Common myeloid progenitor, CD34-positive (primary cell): ENCODE results near the gene ZFYVE26. TPM values are rescaled to one million over a fixed set of nuclear protein-coding genes. Genes with fewer than 3 reads are reported as not detected.

Source experiments
- CTCF ChIA-PET: fragments of 350-600 bp; sonication (Branson Sonifier 250); formaldehyde crosslinking; loops from one replicate; lab custom pipeline; 2021; ENCODE audit warnings: antibody characterized with exemption; lab: Charles Lee
- POLR2A ChIA-PET: fragments of 350-600 bp; sonication (Branson Sonifier 250); formaldehyde crosslinking; loops from one replicate; lab custom pipeline; 2021; ENCODE audit warnings: antibody characterized with exemption; lab: Charles Lee
- DNase-seq, 3 donors: peaks; one replicate each; pipeline versions ENCODE4 v3.0.0 to v3.0.0-alpha.2; 2013
- H3K27ac ChIP-seq, 2 experiments: 1 replicate in 1 of 2; 2 replicates in 1 of 2; pipeline ENCODE4 v1.7.0; 2013; ENCODE audit warnings: inconsistent platforms in 2 of 2, low read length in 2 of 2, mild to moderate bottlenecking in 2 of 2, low read depth in 1 of 2, moderate library complexity in 1 of 2; ENCODE audit not compliant: severe bottlenecking in 2 of 2, insufficient read depth in 1 of 2, poor library complexity in 1 of 2
- H3K27me3 ChIP-seq, 5 experiments: replicated peaks in 2 of 5; 1 replicate in 3 of 5; 2 replicates in 2 of 5; pipeline versions ENCODE4 v1.6.1 to v1.7.0; 2013; ENCODE audit warnings: low read length in 4 of 5, mild to moderate bottlenecking in 2 of 5, moderate library complexity in 2 of 5, inconsistent platforms in 1 of 5; ENCODE audit not compliant: insufficient read depth in 5 of 5, control insufficient read depth in 4 of 5
- H3K36me3 ChIP-seq, 4 experiments: 1 replicate in 2 of 4; 2 replicates in 2 of 4; pipeline versions ENCODE4 v1.6.1 to v1.7.0; 2013; ENCODE audit warnings: low read length in 3 of 4, control low read depth in 1 of 4, mild to moderate bottlenecking in 1 of 4; ENCODE audit not compliant: control insufficient read depth in 4 of 4, insufficient read depth in 4 of 4
- H3K4me1 ChIP-seq, 4 experiments: 1 replicate in 3 of 4; 2 replicates in 1 of 4; pipeline versions ENCODE4 v1.6.1 to v1.7.1; 2013; ENCODE audit warnings: low read length in 3 of 4, mild to moderate bottlenecking in 3 of 4, control low read depth in 1 of 4, inconsistent platforms in 1 of 4, moderate library complexity in 1 of 4; ENCODE audit not compliant: control insufficient read depth in 4 of 4, insufficient read depth in 4 of 4; ENCODE audit errors: control extremely low read depth in 1 of 4
- H3K4me3 ChIP-seq, 7 experiments: 1 replicate in 4 of 7; 2 replicates in 3 of 7; pipeline versions ENCODE4 v1.5.1 to v1.7.0; 2013; ENCODE audit warnings: mild to moderate bottlenecking in 7 of 7, low read length in 6 of 7, moderate library complexity in 6 of 7, inconsistent platforms in 2 of 7, low read depth in 2 of 7, control low read depth in 1 of 7; ENCODE audit not compliant: insufficient read depth in 4 of 7, control insufficient read depth in 1 of 7; ENCODE audit errors: extremely low read depth in 1 of 7
- H3K9me3 ChIP-seq, 5 experiments: 1 replicate in 4 of 5; 2 replicates in 1 of 5; pipeline versions ENCODE4 v1.6.1 to v1.7.1; 2013; ENCODE audit warnings: low read length in 4 of 5, mild to moderate bottlenecking in 2 of 5, inconsistent platforms in 1 of 5, low read depth in 1 of 5, moderate library complexity in 1 of 5; ENCODE audit not compliant: control insufficient read depth in 4 of 5, insufficient read depth in 2 of 5; ENCODE audit errors: control extremely low read depth in 1 of 5
- WGBS: methylation state at CpG from one replicate; pipeline ENCODE4 v1.1.5; 2013; ENCODE audit not compliant: insufficient coverage; 5-methylcytosine and 5-hydroxymethylcytosine counted together
- polyA plus RNA-seq: library from polyadenylated mRNA; unstranded; fragments of 120-200 nt; gene quantifications from one replicate; pipeline ENCODE4 v1.2.1, GENCODE V29; 2013

Gene ZFYVE26
- polyA plus RNA-seq, result 11.8 TPM

DNA sequence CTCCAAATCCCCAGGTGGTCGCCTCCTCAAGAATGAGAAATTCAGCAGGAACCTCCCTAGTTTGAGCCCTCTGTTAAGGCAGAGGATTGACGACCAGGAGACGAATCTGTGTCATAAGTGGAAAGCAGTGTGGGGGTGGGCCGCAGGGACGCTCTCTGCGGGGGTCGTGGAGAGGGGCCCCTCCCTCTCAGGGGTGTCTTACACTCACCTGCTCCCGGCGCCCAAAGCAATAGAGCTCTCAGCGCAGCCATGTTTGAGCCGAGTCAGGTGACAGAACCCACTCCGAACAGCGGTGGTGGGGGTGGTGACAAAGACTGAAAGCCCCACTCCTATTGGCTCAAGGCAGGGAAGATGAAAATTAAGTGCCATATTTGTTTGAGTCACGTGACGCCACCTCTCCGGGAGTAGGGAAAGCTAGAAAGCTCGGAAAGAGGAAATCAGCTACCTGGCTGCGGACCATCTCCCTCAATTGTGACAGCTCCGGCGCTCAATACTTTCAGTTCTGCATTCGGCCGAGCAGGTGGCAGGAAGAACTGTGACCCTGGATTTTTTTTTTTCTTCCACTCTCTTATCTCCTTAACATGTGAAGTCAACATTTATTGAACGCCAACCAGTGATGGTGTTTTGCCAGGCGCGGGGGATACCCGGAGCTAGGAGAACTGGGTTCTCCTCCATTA, at the start of gene ZFYVE26:
Gene ZFYVE26, minus strand, starts transcription at position 265 of the 677 bp plus-strand sequence. CDS start 627 bp downstream, outside the sequence.
- 0% methylated on average over 21 of the region's 26 CpGs for WGBS
- H3K27ac ChIP-seq, result peak within 1 kb of the TSS; percentile 82 to 93
- peaks cover 19 to 43% (median 33%) of the 10 kb centered on the region in 4 experiments for H3K4me1 ChIP-seq
- POLR2A ChIA-PET, result interaction anchor here (0.6 to 0.8 kb wide), 2 partner anchors 21 to 996 kb away, joined by 3 to 4 read pairs; no protein-coding TSS in a partner anchor
- no peaks in the 10 kb centered on the region for H3K9me3 ChIP-seq
- H3K4me3 ChIP-seq, result peak within 1 kb of the TSS; percentile 82 to 99 (median 96)
- H3K36me3 ChIP-seq, result peaks cover 3 to 13% (median 8%) of the 10 kb centered on the region in 4 experiments
- H3K27me3 ChIP-seq, result no peaks in the 10 kb centered on the region
- DNase-seq, result peak; percentile 93 to 95 (median 94)
- CTCF ChIA-PET, result interaction anchor here (0.9 kb wide), 1 partner anchor 35 kb away, joined by 3 read pairs; no protein-coding TSS in a partner anchor

GRCh38 chr14:67863223-67863622, 46.8 kb upstream of the ZFYVE26 start:
- Histone ChIP-seq H3K9me3 (peaks cover 0 to 4% (median 0%) of the 10 kb centered on the region in 5 experiments), H3K36me3 (peaks cover 0 to 11% (median 6%) of the 10 kb centered on the region in 4 experiments), H3K4me3 (no peak overlapping the region), H3K27me3 (no peaks in the 10 kb centered on the region), H3K27ac (no peak overlapping the region), H3K4me1 (no peaks in the 10 kb centered on the region)
- POLR2A ChIA-PET, result no interaction called here
- DNase-seq, result no peak
- WGBS, result 100% methylated on average over 1 of the region's 2 CpGs
- CTCF ChIA-PET, result no interaction called here

DNA sequence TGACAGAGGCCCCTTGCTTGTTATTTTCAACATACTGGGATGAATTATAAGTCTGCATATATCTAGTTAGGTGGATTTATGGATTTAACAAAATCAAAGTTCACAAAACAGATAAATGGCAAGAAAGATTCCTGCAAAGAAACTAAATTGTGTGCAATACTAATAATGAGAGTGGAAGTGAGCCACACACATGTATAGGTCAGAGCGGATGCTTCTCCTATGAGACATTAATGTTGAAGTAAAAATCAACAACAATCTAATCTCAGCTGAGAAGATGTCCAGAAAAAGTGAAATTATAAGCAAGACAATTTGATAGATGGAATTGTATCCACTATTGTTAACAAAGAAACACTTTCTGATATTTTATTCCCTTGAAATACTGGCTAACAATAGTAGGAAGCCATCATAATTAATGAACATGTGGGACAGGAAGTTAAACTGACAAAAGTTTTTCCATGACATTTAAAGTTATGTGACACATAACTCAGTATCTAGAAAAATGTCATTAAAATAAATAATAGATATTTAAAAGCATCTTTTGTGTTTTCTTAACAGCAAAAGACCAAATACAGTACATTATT, 42.9 kb upstream of the ZFYVE26 start:
- peaks cover 0 to 3% (median 2%) of the 10 kb centered on the region in 4 experiments for H3K4me1 ChIP-seq
- DNase-seq, result no peak
- H3K9me3 ChIP-seq, result no peaks in the 10 kb centered on the region
- WGBS, result no CpG with 5 or more reads among the region's 1 CpG
- H3K27ac ChIP-seq, result no peak overlapping the region
- ChIA-PET POLR2A (no interaction called here), CTCF (interaction anchor here (1.1 to 1.4 kb wide), 2 partner anchors 24 kb away, joined by 5 to 6 read pairs; no protein-coding TSS in a partner anchor)
- no peaks in the 10 kb centered on the region for H3K27me3 ChIP-seq
- H3K36me3 ChIP-seq, result no peaks in the 10 kb centered on the region
- no peak overlapping the region for H3K4me3 ChIP-seq

GRCh38 chr14:67857778-67858350, 41.5 kb upstream of the ZFYVE26 start:
- over 99% methylated on average over 20 of the region's 20 CpGs for WGBS
- Histone ChIP-seq H3K4me1 (peaks cover 5 to 17% (median 13%) of the 10 kb centered on the region in 4 experiments), H3K9me3 (no peaks in the 10 kb centered on the region), H3K27me3 (no peaks in the 10 kb centered on the region), H3K36me3 (no peaks in the 10 kb centered on the region), H3K4me3 (no peak overlapping the region), H3K27ac (no peak overlapping the region)
- POLR2A ChIA-PET, result no interaction called here
- CTCF ChIA-PET, result interaction anchor here (0.7 to 2.3 kb wide), 7 partner anchors 12 to 87 kb away, joined by 3 to 8 read pairs (median 3); no protein-coding TSS in a partner anchor
- no peak for DNase-seq

- CTCF ChIA-PET, result interaction anchor here (0.6 to 2.3 kb wide), 4 partner anchors 19 to 1007 kb away, joined by 3 to 8 read pairs (median 3); no protein-coding TSS in a partner anchor
Observed at GRCh38 chr14:67856827-67857226, 40.4 kb upstream of the ZFYVE26 start.

DNA sequence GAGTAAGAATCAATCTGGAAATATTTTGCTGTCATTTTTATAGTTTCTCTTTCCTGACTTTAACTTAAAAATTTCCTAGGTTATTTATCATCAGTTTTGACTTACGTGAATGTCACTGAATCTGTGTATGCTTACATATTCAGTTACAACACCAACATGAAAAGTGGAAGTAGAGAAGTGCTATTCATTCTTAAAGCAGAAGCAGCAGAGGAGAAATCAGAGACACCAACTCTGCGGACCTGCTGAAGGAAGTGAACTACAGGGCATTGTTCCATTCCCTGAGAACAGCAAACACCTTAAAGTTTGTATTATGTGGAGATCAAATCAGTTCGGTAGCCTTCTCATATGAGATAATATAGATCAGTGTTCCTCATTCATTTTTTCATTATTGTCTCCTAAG, 37.3 kb upstream of the ZFYVE26 start:
- DNase-seq, result peak; percentile 29 to 88 (median 81)
- ChIA-PET POLR2A (no interaction called here), CTCF (no interaction called here)
- peaks cover 17 to 47% (median 36%) of the 10 kb centered on the region in 4 experiments for H3K4me1 ChIP-seq
- no peak overlapping the region for H3K27ac ChIP-seq
- no peaks in the 10 kb centered on the region for H3K36me3 ChIP-seq
- peaks cover 0 to 3% (median 0%) of the 10 kb centered on the region in 5 experiments for H3K9me3 ChIP-seq
- H3K27me3 ChIP-seq, result no peaks in the 10 kb centered on the region
- peak overlapping the region in 2 of 7 experiments; percentile 3 to 33 for H3K4me3 ChIP-seq
- 0% methylated on average over 1 of the region's 3 CpGs for WGBS

More at GRCh38 chr14:67856827-67857226, 40.4 kb upstream of the ZFYVE26 start:
- Histone ChIP-seq H3K4me1 (peaks cover 14 to 28% (median 22%) of the 10 kb centered on the region in 4 experiments), H3K36me3 (no peaks in the 10 kb centered on the region), H3K27me3 (no peaks in the 10 kb centered on the region), H3K4me3 (no peak overlapping the region), H3K9me3 (no peaks in the 10 kb centered on the region), H3K27ac (no peak overlapping the region)
- WGBS, result 83% methylated on average over 1 of the region's 2 CpGs
- no peak for DNase-seq
- POLR2A ChIA-PET, result no interaction called here
